HG03442 (cell line): Measurements from ENCODE around the gene TTLL11.
"Not testable (repeated sequence)": the region's sequence is repeated elsewhere in the genome, so short reads cannot be mapped to it uniquely, and the experiment has no call there.

Experiments
- ATAC-seq: cut with Tn5 transposase; IDR thresholded peaks from one replicate; pipeline ENCODE4 v1.9.1; 2021; ENCODE audit warnings: mild to moderate bottlenecking, moderate library complexity; ENCODE audit not compliant: unreplicated experiment

The TTLL11 gene

GRCh38 chr9:122085260-122085659 lies 7.8 kb downstream of the TTLL11 start:
- no peak for ATAC-seq

DNA sequence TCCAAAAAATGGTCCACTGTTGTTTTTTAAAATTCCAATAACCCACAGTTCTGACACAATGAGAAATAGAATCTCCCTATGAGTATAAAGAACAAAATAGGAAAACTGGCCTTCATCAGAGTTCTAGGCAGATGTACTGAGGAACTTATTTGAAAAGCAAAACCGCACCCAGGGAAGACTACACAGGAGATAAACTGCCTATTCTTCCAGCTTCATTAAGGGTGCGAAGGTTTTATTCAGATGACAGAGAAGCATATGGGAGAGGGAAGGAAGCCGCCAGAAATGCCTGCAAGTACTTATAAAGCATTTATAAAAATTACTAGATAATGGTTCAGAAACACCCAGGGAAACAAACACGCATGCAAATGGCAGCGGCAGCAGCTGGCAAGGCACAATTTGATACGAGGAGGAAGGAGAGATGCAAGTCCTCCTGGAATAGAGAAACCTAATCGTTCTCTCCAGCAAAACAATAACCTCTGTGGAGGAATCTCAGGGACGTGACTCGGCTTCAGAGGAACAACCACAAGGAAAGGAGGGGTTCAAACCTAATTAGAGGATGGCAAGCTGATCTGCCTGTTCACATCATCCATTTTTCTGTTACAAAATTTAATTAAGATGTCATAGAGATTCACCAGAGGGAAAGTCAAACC lies 9.0 kb downstream of the TTLL11 start:
- no peak for ATAC-seq

DNA sequence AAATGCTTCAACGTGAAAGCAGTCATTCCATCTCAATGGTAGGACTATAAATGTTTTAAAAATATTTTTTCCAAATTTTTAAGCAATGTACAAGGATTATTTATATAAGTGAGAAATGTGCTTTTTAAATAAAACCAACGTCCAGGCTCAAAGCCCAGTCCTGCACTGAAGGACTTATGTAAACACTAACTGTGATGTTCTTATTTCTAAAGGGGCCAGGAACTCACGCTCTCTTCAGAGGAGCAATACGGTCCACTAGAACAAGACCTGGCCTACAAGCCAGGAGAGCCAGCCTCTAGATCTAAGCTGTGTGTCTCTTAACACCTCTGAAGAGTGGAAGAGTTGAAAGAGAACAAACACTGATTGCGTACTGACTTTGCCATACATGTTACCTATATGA lies 12.1 kb downstream of the TTLL11 start:
- no peak for ATAC-seq

GRCh38 chr9:122078557-122078956 lies 14.6 kb downstream of the TTLL11 start:
- ATAC-seq = no peak

- no peak for ATAC-seq
These were observed 16.3 kb downstream of the TTLL11 start for GRCh38 chr9:122076773-122077172.

- ATAC-seq = no peak
These were observed 17.0 kb downstream of the TTLL11 start for GRCh38 chr9:122076117-122076516.

GRCh38 chr9:122075135-122076030 lies 17.7 kb downstream of the TTLL11 start:
- no peak for ATAC-seq

GRCh38 chr9:122071715-122072114 lies 21.4 kb downstream of the TTLL11 start:
- ATAC-seq = no peak

GRCh38 chr9:122070728-122071515 lies 22.2 kb downstream of the TTLL11 start:
- ATAC-seq = no peak

DNA sequence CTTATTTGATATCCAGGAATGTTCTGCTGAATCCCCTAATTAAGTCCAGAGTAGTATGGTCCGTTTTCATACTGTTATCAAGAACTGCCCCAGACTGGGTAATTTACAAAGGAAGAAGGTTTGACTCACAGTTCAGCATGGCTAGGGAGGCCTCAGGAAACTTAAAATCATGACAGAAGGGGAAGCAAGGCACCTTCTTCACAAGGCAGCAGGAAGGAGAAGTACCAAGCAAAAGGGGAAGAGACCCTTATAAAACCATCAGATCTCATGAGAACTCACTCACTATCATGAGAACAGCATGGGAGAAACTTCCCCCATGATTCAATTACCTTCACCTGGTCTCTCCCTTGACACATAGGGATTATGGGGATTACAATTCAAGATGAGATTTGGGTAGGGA lies 26.4 kb downstream of the TTLL11 start:
- not testable (repeated sequence) for ATAC-seq

- ATAC-seq = no peak
These were observed 27.0 kb downstream of the TTLL11 start for GRCh38 chr9:122065923-122066629.

GRCh38 chr9:122060481-122060880 lies 32.6 kb downstream of the TTLL11 start:
- no peak for ATAC-seq

DNA sequence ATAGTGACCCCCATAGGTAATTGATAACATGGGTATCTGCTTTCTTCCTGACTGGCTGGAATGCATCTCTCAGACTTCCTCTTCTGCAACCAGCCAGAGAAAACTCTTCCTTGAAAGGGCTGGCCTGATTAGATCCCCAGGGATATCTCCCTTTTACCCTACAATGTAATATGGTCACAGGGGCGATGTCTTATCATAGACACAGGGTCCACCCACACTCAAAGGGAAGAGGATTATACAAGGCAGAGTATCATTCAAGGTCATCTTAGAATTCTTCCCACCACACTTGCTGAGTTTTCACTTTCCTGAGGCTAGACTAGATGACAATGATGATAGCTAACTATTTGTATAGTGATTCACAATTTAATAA lies 33.2 kb downstream of the TTLL11 start:
- ATAC-seq = no peak

DNA sequence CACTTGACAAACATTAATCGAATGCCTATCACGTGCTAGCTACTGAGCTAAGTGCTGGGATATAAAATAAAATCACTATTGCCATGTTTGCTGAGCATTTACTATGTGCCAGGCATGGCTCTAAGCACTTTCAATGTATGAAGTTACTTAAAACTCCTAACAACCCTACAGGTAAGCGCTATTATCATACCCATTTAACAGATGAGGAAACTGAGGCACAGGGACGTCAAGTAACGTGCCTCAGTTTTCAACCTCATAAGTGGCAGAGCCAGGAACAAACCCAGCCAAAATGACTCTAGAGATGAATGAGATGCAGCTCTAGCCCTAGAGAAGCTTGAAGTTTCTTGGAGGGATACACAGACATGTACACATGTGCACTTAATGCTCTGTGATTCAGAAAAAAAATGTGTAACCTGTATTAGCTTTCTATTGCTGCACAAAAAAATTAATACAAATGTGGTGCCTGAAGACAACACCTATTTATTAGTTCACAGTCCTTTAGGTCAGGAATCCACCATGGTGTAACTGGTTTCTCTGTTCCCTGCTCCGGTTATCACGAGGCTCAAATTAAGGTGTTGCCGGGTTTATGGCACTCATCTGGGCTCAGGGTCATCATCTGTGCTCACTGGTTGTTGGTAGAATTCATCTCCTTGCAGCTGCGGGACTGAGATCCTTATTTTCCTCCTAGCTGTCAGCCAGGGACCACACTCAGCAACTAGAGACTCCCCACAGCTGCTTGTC lies 33.7 kb downstream of the TTLL11 start:
- ATAC-seq = no peak

GRCh38 chr9:122058709-122059108 lies 34.4 kb downstream of the TTLL11 start:
- ATAC-seq = no peak

DNA sequence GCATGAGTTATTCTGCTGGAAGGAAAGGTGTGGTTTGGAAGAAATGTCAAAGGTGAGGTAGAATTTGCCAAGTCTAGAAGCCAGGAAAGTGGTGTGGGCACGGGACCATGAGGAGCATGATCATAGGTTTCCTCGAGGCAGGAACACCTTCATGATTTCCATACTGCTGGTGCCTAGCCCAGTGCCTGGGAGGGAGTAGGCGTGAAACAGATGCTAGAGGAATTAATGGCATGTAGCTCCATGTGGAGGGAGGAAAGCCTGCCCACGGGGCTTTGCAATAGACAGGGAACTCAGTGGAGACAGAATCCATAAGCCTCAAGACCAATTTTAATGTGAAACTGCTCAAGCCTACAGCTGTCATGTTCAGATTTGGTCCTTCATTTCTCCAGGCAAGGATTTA lies 35.1 kb downstream of the TTLL11 start:
- no peak for ATAC-seq

DNA sequence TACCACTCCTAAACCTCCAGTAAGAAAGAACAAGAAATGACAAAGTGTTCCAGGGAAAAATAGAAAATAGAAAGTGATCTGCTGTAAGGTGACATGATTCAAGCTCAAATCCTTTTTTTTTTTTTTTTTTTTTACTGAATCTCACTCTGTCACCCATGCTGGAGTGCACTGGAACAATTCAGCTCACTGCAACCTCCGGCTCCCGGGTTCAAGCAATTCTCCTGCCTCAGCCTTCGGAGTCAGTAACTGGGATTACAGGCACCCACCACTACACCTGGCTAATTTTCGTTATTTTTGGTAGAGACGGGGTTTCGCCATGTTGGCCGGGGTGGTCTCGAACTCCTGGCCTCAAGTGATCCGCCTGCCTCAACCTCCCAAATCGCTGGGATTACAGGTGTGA lies 35.9 kb downstream of the TTLL11 start:
- ATAC-seq = no peak

DNA sequence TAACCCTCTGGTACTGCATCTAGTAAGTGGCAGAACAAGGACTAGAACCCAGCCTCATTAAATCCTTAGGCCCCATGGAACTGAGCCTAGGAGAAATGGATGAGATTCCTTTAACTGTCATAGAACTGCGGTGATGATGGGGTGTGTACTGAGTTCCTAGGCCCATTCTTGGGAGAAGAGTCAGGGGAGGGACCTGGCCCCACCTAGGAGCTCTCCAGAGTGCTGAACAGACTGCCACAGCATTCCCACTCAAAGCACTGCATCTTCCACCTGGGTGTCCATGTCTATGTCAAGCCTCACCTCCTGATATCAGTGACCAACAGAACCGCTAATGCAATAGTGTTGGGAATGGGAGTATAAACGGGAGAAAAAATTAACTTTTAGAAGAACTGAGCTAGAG lies 36.6 kb downstream of the TTLL11 start:
- ATAC-seq = no peak

DNA sequence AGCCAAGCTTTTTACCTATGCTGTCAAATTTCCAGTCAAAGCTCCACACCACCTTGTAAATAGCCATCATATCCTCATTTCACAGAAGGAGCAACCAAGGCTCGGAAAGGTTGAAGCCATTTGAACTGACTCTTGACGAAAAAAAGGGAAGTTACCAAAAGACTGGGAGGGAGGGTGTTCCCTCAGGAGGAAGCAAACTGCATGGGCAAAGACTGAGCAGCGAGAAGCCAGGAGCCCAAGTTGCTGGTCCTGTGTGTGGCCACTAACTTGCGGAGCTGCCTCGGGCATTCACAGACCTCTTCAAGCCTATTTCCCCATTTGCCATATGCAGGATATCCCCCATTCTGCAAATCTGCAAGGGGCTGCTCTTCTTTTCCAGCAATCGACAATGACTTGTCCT lies 37.4 kb downstream of the TTLL11 start:
- ATAC-seq = no peak
